ENCODE data around the gene RNU1-4. TPM values are rescaled to one million over a fixed set of nuclear protein-coding genes. Genes with fewer than 3 reads are reported as not detected.
"Not testable (repeated sequence)": the region's sequence is repeated elsewhere in the genome, so short reads cannot be mapped to it uniquely, and the experiment has no call there.

RNU1-4 gene
- total RNA-seq, 2 experiments from 2014 or later, result 2,316 to 2,477 TPM

- CTCF ChIA-PET, result interaction anchor here (1.7 kb wide), 1 partner anchor 26 kb away, joined by 3 read pairs; no protein-coding TSS in a partner anchor
- H3K4me1 Mint-ChIP-seq, POLR2A ChIA-PET: not testable (repeated sequence)
Measured at GRCh38 chr1:16713480-16713879, 26.8 kb upstream of the RNU1-4 start.

GRCh38 chr1:16716691-16717335 is 23.5 kb upstream of the RNU1-4 start:
- Mint-ChIP-seq H3K27me3 (peaks cover 24% of the 10 kb centered on the region), H3K4me1 (no peaks in the 10 kb centered on the region), H3K36me3 (ENCODE audit: low read depth) (no peaks in the 10 kb centered on the region), H3K9me3 (no peaks in the 10 kb centered on the region), H3K27ac (no peak overlapping the region), H3K4me3 (no peak overlapping the region)
- ChIA-PET CTCF (interaction anchor here (0.7 to 1.8 kb wide), 3 partner anchors 9 to 18 kb away, joined by 3 to 7 read pairs (median 5); no protein-coding TSS in a partner anchor), POLR2A (no interaction called here)
- DNase-seq, result no peak

More at GRCh38 chr1:16713480-16713879, 26.8 kb upstream of the RNU1-4 start:
- not testable (repeated sequence) for H3K27ac Mint-ChIP-seq; DNase-seq; H3K9me3 Mint-ChIP-seq; H3K36me3 Mint-ChIP-seq (ENCODE audit: low read depth); H3K4me3 Mint-ChIP-seq
- H3K27me3 Mint-ChIP-seq, result peaks cover 13% of the 10 kb centered on the region

- Mint-ChIP-seq H3K9me3 (no peaks in the 10 kb centered on the region), H3K36me3 (ENCODE audit: low read depth) (no peaks in the 10 kb centered on the region), H3K4me1 (no peaks in the 10 kb centered on the region), H3K4me3 (no peak overlapping the region), H3K27ac (no peak overlapping the region), H3K27me3 (peaks cover 30% of the 10 kb centered on the region)
- peak; percentile 6 for DNase-seq
- ChIA-PET CTCF (interaction anchor here (1.1 to 1.8 kb wide), 2 partner anchors 10 to 18 kb away, joined by 7 read pairs; no protein-coding TSS in a partner anchor), POLR2A (no interaction called here)
Measured at GRCh38 chr1:16717336-16718098, 22.8 kb upstream of the RNU1-4 start.

GRCh38 chr1:16718099-16718907 is 22.0 kb upstream of the RNU1-4 start:
- POLR2A ChIA-PET, result interaction anchor here (0.7 kb wide), 1 partner anchor 17 kb away, joined by 3 read pairs; no protein-coding TSS in a partner anchor
- H3K9me3 Mint-ChIP-seq; H3K36me3 Mint-ChIP-seq (ENCODE audit: low read depth); H3K4me1 Mint-ChIP-seq; H3K27ac Mint-ChIP-seq; H3K4me3 Mint-ChIP-seq: not testable (repeated sequence)
- peak; percentile 7 for DNase-seq
- peaks cover 34% of the 10 kb centered on the region for H3K27me3 Mint-ChIP-seq
- CTCF ChIA-PET, result interaction anchor here (1.1 to 1.8 kb wide), 2 partner anchors 10 to 19 kb away, joined by 7 read pairs; no protein-coding TSS in a partner anchor

- ChIA-PET CTCF (no interaction called here), POLR2A (interaction anchor here (0.7 kb wide), 1 partner anchor 18 kb away, joined by 3 read pairs; no protein-coding TSS in a partner anchor)
- Mint-ChIP-seq H3K4me3 (no peak overlapping the region), H3K27ac (no peak overlapping the region), H3K4me1 (no peaks in the 10 kb centered on the region), H3K9me3 (no peaks in the 10 kb centered on the region), H3K36me3 (ENCODE audit: low read depth) (no peaks in the 10 kb centered on the region), H3K27me3 (peaks cover 41% of the 10 kb centered on the region)
- peak; percentile 6 for DNase-seq
Measured at GRCh38 chr1:16718908-16719533, 21.3 kb upstream of the RNU1-4 start.

- H3K27ac Mint-ChIP-seq, result no peak overlapping the region
- no peaks in the 10 kb centered on the region for H3K4me1 Mint-ChIP-seq
- H3K4me3 Mint-ChIP-seq, result no peak overlapping the region
- H3K36me3 Mint-ChIP-seq (ENCODE audit: low read depth), result no peaks in the 10 kb centered on the region
- DNase-seq, result peak; percentile 7
- POLR2A ChIA-PET, result no interaction called here
- no peaks in the 10 kb centered on the region for H3K9me3 Mint-ChIP-seq
- peaks cover 41% of the 10 kb centered on the region for H3K27me3 Mint-ChIP-seq
- CTCF ChIA-PET, result no interaction called here
Measured at GRCh38 chr1:16719571-16720350, 20.6 kb upstream of the RNU1-4 start.

- ChIA-PET POLR2A (no interaction called here), CTCF (no interaction called here)
- peaks cover 41% of the 10 kb centered on the region for H3K27me3 Mint-ChIP-seq
- H3K36me3 Mint-ChIP-seq (ENCODE audit: low read depth), result no peaks in the 10 kb centered on the region
- peak; percentile 6 for DNase-seq
- H3K27ac Mint-ChIP-seq, result no peak overlapping the region
- no peaks in the 10 kb centered on the region for H3K9me3 Mint-ChIP-seq
- H3K4me1 Mint-ChIP-seq, result no peaks in the 10 kb centered on the region
- no peak overlapping the region for H3K4me3 Mint-ChIP-seq
Measured at GRCh38 chr1:16720351-16721223, 19.7 kb upstream of the RNU1-4 start.

- CTCF ChIA-PET, result interaction anchor here (0.5 kb wide), 1 partner anchor 1114 kb away, joined by 3 read pairs; no protein-coding TSS in a partner anchor
- DNase-seq, result peak; percentile 5
- Mint-ChIP-seq H3K36me3 (ENCODE audit: low read depth) (no peaks in the 10 kb centered on the region), H3K4me1 (no peaks in the 10 kb centered on the region), H3K9me3 (no peaks in the 10 kb centered on the region), H3K27me3 (peaks cover 36% of the 10 kb centered on the region), H3K4me3 (no peak overlapping the region), H3K27ac (no peak overlapping the region)
- POLR2A ChIA-PET, result no interaction called here
Measured at GRCh38 chr1:16721871-16722641, 18.3 kb upstream of the RNU1-4 start.

- Mint-ChIP-seq H3K4me1 (peaks cover 2% of the 10 kb centered on the region), H3K27me3 (peaks cover 26% of the 10 kb centered on the region), H3K27ac (no peak overlapping the region), H3K4me3 (no peak overlapping the region), H3K9me3 (no peaks in the 10 kb centered on the region), H3K36me3 (ENCODE audit: low read depth) (no peaks in the 10 kb centered on the region)
- peak; percentile 5 for DNase-seq
- POLR2A ChIA-PET, result no interaction called here
- CTCF ChIA-PET, result no interaction called here
Measured at GRCh38 chr1:16724718-16725438, 15.4 kb upstream of the RNU1-4 start.

GRCh38 chr1:16725439-16726245 is 14.7 kb upstream of the RNU1-4 start:
- H3K36me3 Mint-ChIP-seq (ENCODE audit: low read depth); H3K9me3 Mint-ChIP-seq; H3K4me3 Mint-ChIP-seq; CTCF ChIA-PET; H3K4me1 Mint-ChIP-seq; DNase-seq; H3K27ac Mint-ChIP-seq: not testable (repeated sequence)
- peaks cover 25% of the 10 kb centered on the region for H3K27me3 Mint-ChIP-seq
- POLR2A ChIA-PET, result interaction anchor here (0.7 kb wide), 1 partner anchor 279 kb away, joined by 3 read pairs; no protein-coding TSS in a partner anchor
